ENCODE data around the gene PSMG2.

DNA sequence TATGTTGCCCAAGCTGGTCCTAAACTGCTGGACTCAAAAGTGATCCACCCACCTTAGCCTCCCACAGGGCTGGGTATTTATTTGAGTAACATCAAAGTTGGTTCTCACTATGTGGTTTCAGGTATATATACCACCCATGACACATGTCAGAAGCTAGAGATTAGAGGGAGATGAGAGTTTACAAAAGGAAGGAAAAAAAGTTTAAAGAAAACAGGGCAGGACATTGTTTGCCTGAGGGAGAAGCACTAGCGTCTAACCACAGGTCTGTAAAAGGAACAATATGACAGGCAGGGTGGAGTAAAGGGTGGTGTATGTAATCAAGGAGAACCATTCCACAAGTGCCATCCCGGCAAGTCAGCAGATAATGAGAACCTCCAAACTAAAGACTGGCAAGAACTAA lies 8.8 kb upstream of the PSMG2 start:
- no peak for TF ChIP-seq NFIC (IDR thresholded peaks at IDR 0.05; ENCODE audit: low read length)
- TF ChIP-seq ZNF687 (CRISPR knock-in tag; IDR thresholded peaks at IDR 0.05), result no peak
- TF ChIP-seq, protein P1, sequence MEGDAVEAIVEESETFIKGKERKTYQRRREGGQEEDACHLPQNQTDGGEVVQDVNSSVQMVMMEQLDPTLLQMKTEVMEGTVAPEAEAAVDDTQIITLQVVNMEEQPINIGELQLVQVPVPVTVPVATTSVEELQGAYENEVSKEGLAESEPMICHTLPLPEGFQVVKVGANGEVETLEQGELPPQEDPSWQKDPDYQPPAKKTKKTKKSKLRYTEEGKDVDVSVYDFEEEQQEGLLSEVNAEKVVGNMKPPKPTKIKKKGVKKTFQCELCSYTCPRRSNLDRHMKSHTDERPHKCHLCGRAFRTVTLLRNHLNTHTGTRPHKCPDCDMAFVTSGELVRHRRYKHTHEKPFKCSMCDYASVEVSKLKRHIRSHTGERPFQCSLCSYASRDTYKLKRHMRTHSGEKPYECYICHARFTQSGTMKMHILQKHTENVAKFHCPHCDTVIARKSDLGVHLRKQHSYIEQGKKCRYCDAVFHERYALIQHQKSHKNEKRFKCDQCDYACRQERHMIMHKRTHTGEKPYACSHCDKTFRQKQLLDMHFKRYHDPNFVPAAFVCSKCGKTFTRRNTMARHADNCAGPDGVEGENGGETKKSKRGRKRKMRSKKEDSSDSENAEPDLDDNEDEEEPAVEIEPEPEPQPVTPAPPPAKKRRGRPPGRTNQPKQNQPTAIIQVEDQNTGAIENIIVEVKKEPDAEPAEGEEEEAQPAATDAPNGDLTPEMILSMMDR (CRISPR knock-in tag; IDR thresholded peaks at IDR 0.05), result no peak
- no peak for TF ChIP-seq ELF4 (CRISPR knock-in tag; IDR thresholded peaks at IDR 0.05; ENCODE audit: borderline replicate concordance)
- no peak for TF ChIP-seq PHF8 (CRISPR knock-in tag; IDR thresholded peaks at IDR 0.05)
- TF ChIP-seq SMARCC2 (IDR thresholded peaks at IDR 0.05), result no peak
- TF ChIP-seq SIN3A (IDR thresholded peaks at IDR 0.05; ENCODE audit: borderline replicate concordance, low read depth, low read length), result no peak
- TF ChIP-seq FOXM1 (CRISPR knock-in tag; IDR thresholded peaks at IDR 0.05), result no peak
- no peak for TF ChIP-seq ISL2 (CRISPR knock-in tag; IDR thresholded peaks at IDR 0.05)
- TF ChIP-seq MYNN (CRISPR knock-in tag; IDR thresholded peaks at IDR 0.05; ENCODE audit: low read depth), result no peak
- no peak for TF ChIP-seq MXI1 (IDR thresholded peaks at IDR 0.05; ENCODE audit: borderline replicate concordance, low read depth, low read length)
- TF ChIP-seq SALL1 (CRISPR knock-in tag; IDR thresholded peaks at IDR 0.05), result no peak

Data from HepG2 (cell line).